ENCODE results near the gene CRYM. TPM values are rescaled to one million over a fixed set of nuclear protein-coding genes. Genes with fewer than 3 reads are reported as not detected.

Gene CRYM
- total RNA-seq, result not detected in 2 replicates

GRCh38 chr16:21277927-21278706 lies at the start of gene CRYM:
Gene CRYM (minus strand): TSS chr16:21278290. CDS start chr16:21278251, 39 bp downstream.

GRCh38 chr16:21233521-21234150 lies 44.5 kb downstream of the CRYM start, which contains the start of gene ANKS4B:
Gene ANKS4B (plus strand): TSS chr16:21233699. CDS start chr16:21233738, 39 bp downstream.

GRCh38 chr16:21211486-21211885 lies 66.6 kb downstream of the CRYM start, which contains the start of gene ZP2:
Gene ZP2 (minus strand): TSS chr16:21211574. CDS start chr16:21211547, 27 bp downstream.

Other genes with a start within 250 kb of the CRYM start
- gene DNAH3, start 127.4 kb downstream of the CRYM start, total RNA-seq, result under 0.01 and 0.15 TPM in 2 replicates
- 30.2 and 45.1 TPM in 2 replicates for gene LDAF1, start 119.6 kb downstream of the CRYM start, total RNA-seq
- gene ZP2, start 66.7 kb downstream of the CRYM start, total RNA-seq, result not detected in 2 replicates
- not detected in 2 replicates for gene ANKS4B, start 44.6 kb downstream of the CRYM start, total RNA-seq